ENCODE measurements around the gene ZGLP1.

The ZGLP1 gene

GRCh38 chr19:10277795-10278589 is 31.6 kb downstream of the ZGLP1 start:
- no peak for DNase-seq (ENCODE audit: low read depth)

GRCh38 chr19:10274589-10274988 is 35.0 kb downstream of the ZGLP1 start:
- no peak for DNase-seq (ENCODE audit: low read depth)

- no peak for DNase-seq (ENCODE audit: low read depth)
Measured at GRCh38 chr19:10271543-10272086, 38.0 kb downstream of the ZGLP1 start.

GRCh38 chr19:10270616-10271394 is 38.8 kb downstream of the ZGLP1 start, which contains the start of gene ICAM1:
TSS of gene ICAM1 (plus strand) at chr19:10271120. CDS start at chr19:10271160, 40 bp downstream.
- DNase-seq (ENCODE audit: low read depth) = no peak

GRCh38 chr19:10270180-10270615 is 39.4 kb downstream of the ZGLP1 start:
- DNase-seq (ENCODE audit: low read depth) = no peak

GRCh38 chr19:10269333-10270179 is 40.1 kb downstream of the ZGLP1 start:
- no peak for DNase-seq (ENCODE audit: low read depth)

- DNase-seq (ENCODE audit: low read depth) = no peak
Measured at GRCh38 chr19:10268071-10268470, 41.5 kb downstream of the ZGLP1 start.

GRCh38 chr19:10266706-10267105 is 42.9 kb downstream of the ZGLP1 start:
- no peak for DNase-seq (ENCODE audit: low read depth)

GRCh38 chr19:10262771-10263170 is 46.8 kb downstream of the ZGLP1 start:
- DNase-seq (ENCODE audit: low read depth) = no peak

GRCh38 chr19:10260141-10260584 is 49.5 kb downstream of the ZGLP1 start:
- DNase-seq (ENCODE audit: low read depth) = no peak

- DNase-seq (ENCODE audit: low read depth) = peak; percentile 47
Measured at GRCh38 chr19:10259162-10259905, 50.3 kb downstream of the ZGLP1 start.

- no peak for DNase-seq (ENCODE audit: low read depth)
Measured at GRCh38 chr19:10258080-10258710, 51.4 kb downstream of the ZGLP1 start.

GRCh38 chr19:10256970-10257615 is 52.5 kb downstream of the ZGLP1 start:
- no peak for DNase-seq (ENCODE audit: low read depth)

- DNase-seq (ENCODE audit: low read depth) = no peak
Measured at GRCh38 chr19:10256551-10256950, 53.1 kb downstream of the ZGLP1 start.

- DNase-seq (ENCODE audit: low read depth) = no peak
Measured at GRCh38 chr19:10255358-10255757, 54.3 kb downstream of the ZGLP1 start.

Measured in GM04504 (cell line).